Gastrocnemius medialis (tissue), 4 donors: ENCODE measurements around the gene PTCH2. TPM values are rescaled to one million over a fixed set of nuclear protein-coding genes. Genes with fewer than 3 reads are reported as not detected.

ENCODE experiments used
- ATAC-seq, 2 donors: fragments of 150-250 bp; one replicate each; pipeline ENCODE4 v1.9.1; 2016
- DNase-seq, 2 donors: peaks; one replicate each; pipeline ENCODE4 v3.0.0-alpha.2; 2019
- H3K27ac ChIP-seq, 4 donors: fragments of 200-600 bp; sonication (generic); 1 replicate in 1 of 4; 2 replicates in 3 of 4; pipeline ENCODE4 v1.5.1; 2016 to 2018; ENCODE audit warnings: mild to moderate bottlenecking in 2 of 4, moderate library complexity in 1 of 4
- H3K27me3 ChIP-seq, 3 donors: fragments of 200-600 bp; sonication (generic) in 2 of 3; 1 replicate in 1 of 3; 2 replicates in 2 of 3; pipeline versions ENCODE4 v1.5.1 to v1.6.0; 2016 to 2019; ENCODE audit warnings: mild to moderate bottlenecking in 1 of 3, moderate library complexity in 1 of 3
- H3K36me3 ChIP-seq, 2 donors: fragments of 200-600 bp; sonication (generic) in 1 of 2; one replicate each; pipeline ENCODE4 v1.5.1; 2017 to 2018
- H3K4me1 ChIP-seq, 2 donors: fragments of 200-600 bp; sonication (generic) in 1 of 2; one replicate each; pipeline ENCODE4 v1.5.1; 2016 to 2017; ENCODE audit warnings: mild to moderate bottlenecking in 2 of 2
- H3K4me3 ChIP-seq, 4 donors: fragments of 200-600 bp; sonication (generic) in 3 of 4; 1 replicate in 1 of 4; 2 replicates in 3 of 4; pipeline ENCODE4 v1.5.1; 2016 to 2019; ENCODE audit warnings: mild to moderate bottlenecking in 2 of 4
- H3K9me3 ChIP-seq, 3 donors: fragments of 200-600 bp; sonication (generic) in 2 of 3; 1 replicate in 1 of 3; 2 replicates in 2 of 3; pipeline ENCODE4 v1.5.1; 2016 to 2019
- CTCF ChIP-seq, 5 experiments: fragments of 450-650 bp in 3 of 5; fragments of 200-600 bp in 2 of 5; sonication (generic) in 2 of 5; IDR thresholded peaks in 4 of 5; conservative IDR thresholded peaks in 1 of 5; 1 replicate in 4 of 5; 2 replicates in 1 of 5; pipeline ENCODE4 v1.5.1; 2016 to 2019; ENCODE audit warnings: antibody characterized with exemption in 5 of 5, mild to moderate bottlenecking in 3 of 5, moderate library complexity in 3 of 5
- POLR2A ChIP-seq, 2 donors: fragments of 450-650 bp; IDR thresholded peaks; one replicate each; pipeline ENCODE4 v1.6.1; 2017; ENCODE audit warnings: antibody characterized with exemption in 2 of 2, mild to moderate bottlenecking in 2 of 2, moderate library complexity in 2 of 2
- in situ Hi-C, 4 donors: fragments of 200-750 bp; cut with MboI; loops; one replicate each; pipeline versions ENCODE4 v1.15.0 to v1.8.0; 2017; ENCODE audit warnings: low sequenced_read_pairs in 4 of 4
- intact Hi-C: fragments of 100-400 bp; cut with DNase I; formaldehyde crosslinking; loops from one replicate; pipeline ENCODE4 v1.15.1; 2023; ENCODE audit warnings: low total_unique reads
- total RNA-seq, 4 donors: library from RNA; depleted of rRNA; stranded (reverse); fragments of >200 nt; gene quantifications; one replicate each; pipeline versions ENCODE4 v1.1.0 to v1.2.3, GENCODE V29; 2016

Gene PTCH2
- under 1 TPM; 0.10 to 0.56 (median 0.20) TPM for total RNA-seq

- intact Hi-C loops (loop anchor here (10.0 kb wide), 1 partner anchor 142 kb away; the partner anchor contains the start of gene EIF2B3), in situ Hi-C loops (no loop called here)
- H3K27ac ChIP-seq: peak within 1 kb of the TSS in 3 of 4 donors; percentile 13 to 52 (median 27)
- H3K36me3 ChIP-seq: no peaks in the 10 kb centered on the region
- ATAC-seq (peak; percentile 62 to 64), DNase-seq (peak in 1 of 2 donors; percentile 30)
- peak within 1 kb of the TSS; percentile 55 to 64 (median 60) for H3K4me3 ChIP-seq
- H3K27me3 ChIP-seq: no peaks in the 10 kb centered on the region
- no peak for TF ChIP-seq CTCF (IDR thresholded peaks at IDR 0.05 in 4 of 5, conservative IDR thresholded peaks at IDR 0.05 in 1 of 5)
- peak in 1 of 2 donors; percentile 12 for TF ChIP-seq POLR2A (IDR thresholded peaks at IDR 0.05)
- H3K4me1 ChIP-seq: peaks cover 3 to 7% of the 10 kb centered on the region in 2 donors
- no peaks in the 10 kb centered on the region for H3K9me3 ChIP-seq
Observed at GRCh38 chr1:44842862-44843655, at the start of gene PTCH2. Gene PTCH2, minus strand, starts transcription at chr1:44843253. Its CDS starts 321 bp downstream, at chr1:44842932.

GRCh38 chr1:44890007-44890406 lies 47.0 kb upstream of the PTCH2 start:
- intact Hi-C loops: no loop called here
- Histone ChIP-seq H3K27me3 (no peaks in the 10 kb centered on the region), H3K4me1 (no peaks in the 10 kb centered on the region), H3K27ac (no peak overlapping the region), H3K36me3 (peaks cover 0 to 36% of the 10 kb centered on the region in 2 donors), H3K9me3 (no peaks in the 10 kb centered on the region), H3K4me3 (no peak overlapping the region)
- in situ Hi-C loops: no loop called here
- ATAC-seq (no peak), DNase-seq (no peak)
- no peak for TF ChIP-seq CTCF (IDR thresholded peaks at IDR 0.05 in 4 of 5, conservative IDR thresholded peaks at IDR 0.05 in 1 of 5)
- no peak for TF ChIP-seq POLR2A (IDR thresholded peaks at IDR 0.05)

- ATAC-seq: no peak
- in situ Hi-C loops: no loop called here
- TF ChIP-seq POLR2A (IDR thresholded peaks at IDR 0.05) (no peak), CTCF (IDR thresholded peaks at IDR 0.05 in 4 of 5, conservative IDR thresholded peaks at IDR 0.05 in 1 of 5) (no peak)
- intact Hi-C loops: no loop called here
- H3K27ac ChIP-seq: no peak overlapping the region
- peaks cover 0 to 3% of the 10 kb centered on the region in 2 donors for H3K4me1 ChIP-seq
- H3K36me3 ChIP-seq: peaks cover 0 to 23% of the 10 kb centered on the region in 2 donors
- H3K4me3 ChIP-seq: no peak overlapping the region
- no peaks in the 10 kb centered on the region for H3K9me3 ChIP-seq
- H3K27me3 ChIP-seq: no peaks in the 10 kb centered on the region
- DNase-seq: no peak
Observed at GRCh38 chr1:44885406-44885805, 42.4 kb upstream of the PTCH2 start.

GRCh38 chr1:44884746-44885145 lies 41.7 kb upstream of the PTCH2 start:
- H3K4me1 ChIP-seq: peaks cover 0 to 3% of the 10 kb centered on the region in 2 donors
- ATAC-seq: no peak
- H3K27ac ChIP-seq: no peak overlapping the region
- H3K27me3 ChIP-seq: no peaks in the 10 kb centered on the region
- no peak overlapping the region for H3K4me3 ChIP-seq
- intact Hi-C loops (no loop called here), in situ Hi-C loops (no loop called here)
- TF ChIP-seq POLR2A (IDR thresholded peaks at IDR 0.05) (no peak), CTCF (IDR thresholded peaks at IDR 0.05 in 4 of 5, conservative IDR thresholded peaks at IDR 0.05 in 1 of 5) (no peak)
- peaks cover 0 to 23% of the 10 kb centered on the region in 2 donors for H3K36me3 ChIP-seq
- H3K9me3 ChIP-seq: no peaks in the 10 kb centered on the region
- no peak for DNase-seq
